ENCODE data around the gene STAC.
"Not testable (repeated sequence)": the region's sequence is repeated elsewhere in the genome, so short reads cannot be mapped to it uniquely, and the experiment has no call there.

STAC gene

DNA sequence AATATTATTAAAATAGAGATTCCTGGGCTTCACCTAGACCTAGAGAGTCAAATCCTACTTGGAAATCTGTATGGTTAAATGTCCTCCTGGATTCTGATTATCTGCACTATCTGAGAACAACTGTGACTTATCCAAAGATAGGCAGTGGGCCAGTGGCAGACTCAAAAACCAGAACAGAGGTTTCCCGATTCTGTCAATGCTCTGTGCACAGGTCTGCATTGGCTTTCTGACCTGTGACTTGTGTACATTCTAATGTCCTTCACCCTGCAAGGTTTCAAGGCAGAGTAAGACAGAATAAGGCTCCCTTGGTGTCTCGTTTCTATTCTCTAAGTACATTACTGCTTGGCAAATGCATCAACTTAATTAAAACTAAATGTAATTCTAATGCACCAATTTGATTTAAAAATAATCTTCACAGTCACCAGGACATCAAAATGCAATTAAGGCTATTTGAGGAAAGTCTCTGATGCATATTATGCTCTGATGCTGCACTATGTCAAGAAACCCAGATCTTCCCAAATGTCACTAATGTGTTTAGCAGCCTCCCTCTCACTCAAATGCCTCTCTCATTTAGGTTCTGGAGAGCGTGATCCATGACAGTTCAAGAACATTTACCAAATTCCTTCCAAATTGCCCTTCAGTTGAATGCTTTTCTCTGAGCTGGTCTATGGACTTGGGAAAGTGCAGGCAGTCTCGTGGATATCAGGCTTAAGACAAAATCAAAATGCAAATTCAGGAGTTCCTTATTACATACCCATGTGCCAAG is 140.1 kb downstream of the STAC start:
- no peak for DNase-seq

DNA sequence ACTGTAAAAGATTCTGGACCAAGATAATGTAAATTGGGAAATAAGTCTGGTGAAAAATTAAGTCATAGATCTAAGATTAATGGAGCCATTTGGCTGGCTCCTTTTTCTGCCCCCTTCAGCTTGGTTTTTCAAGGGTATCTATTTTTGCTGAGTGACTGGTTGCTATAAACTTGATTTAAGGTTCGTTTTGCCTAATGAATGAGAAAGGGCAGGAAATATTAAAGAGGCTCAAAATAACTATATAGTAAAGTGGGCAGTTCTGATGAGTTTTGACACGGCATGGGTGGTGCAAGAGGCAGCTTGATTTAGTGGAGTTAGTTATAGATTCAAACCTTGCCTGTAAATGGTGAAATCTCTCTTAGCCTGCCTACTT is 140.7 kb downstream of the STAC start:
- DNase-seq: no peak

DNA sequence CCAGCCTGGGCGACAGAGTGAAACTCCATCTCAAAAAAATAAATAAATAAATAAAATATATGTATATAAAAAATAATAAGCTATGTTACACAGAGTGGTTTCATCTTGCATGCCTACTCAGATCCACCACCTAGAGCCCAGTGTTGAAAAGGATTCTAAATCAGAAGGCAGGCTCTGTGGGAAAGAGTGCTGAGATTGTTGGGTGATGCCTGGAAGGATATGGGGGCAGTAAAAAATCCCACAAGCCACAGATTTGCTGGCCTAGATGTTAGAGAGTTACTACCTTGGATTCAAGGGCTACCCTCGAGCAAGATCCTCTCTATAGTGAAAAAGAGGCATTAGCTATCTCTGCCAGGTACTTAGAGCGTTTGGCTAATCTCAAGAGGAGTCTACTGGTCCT is 144.3 kb downstream of the STAC start:
- DNase-seq: no peak

DNA sequence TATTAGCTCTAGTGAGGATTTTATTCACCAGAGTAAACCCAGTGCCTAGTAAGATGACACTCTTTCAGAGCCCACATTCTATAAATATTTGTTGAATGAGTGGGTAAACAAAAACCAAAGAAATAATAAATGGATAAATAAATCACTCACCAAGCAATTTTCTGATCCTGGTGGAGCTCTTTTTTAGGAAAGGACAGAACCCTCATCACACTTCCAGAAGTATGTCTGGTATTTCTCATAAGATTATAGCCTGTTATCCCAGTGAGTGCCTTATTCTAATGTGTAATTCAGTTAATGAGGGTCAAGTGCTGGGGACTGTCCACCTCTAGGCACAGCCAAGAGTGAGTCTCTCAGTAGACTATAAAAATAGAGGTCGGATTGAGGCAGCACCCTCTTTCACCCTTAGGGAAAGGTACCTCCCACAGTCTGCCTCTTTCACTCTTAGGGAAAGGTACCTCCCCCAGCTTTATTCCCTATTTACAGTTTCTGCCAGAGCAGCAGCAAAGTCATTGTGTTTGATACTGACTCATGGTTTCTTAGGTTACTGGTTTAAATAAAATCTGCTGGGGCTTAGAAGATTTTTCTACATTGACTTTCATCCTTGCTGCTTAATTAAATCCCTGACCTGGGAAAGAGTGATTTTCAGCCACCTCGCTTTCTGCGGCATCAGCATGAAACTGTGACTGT is 145.0 kb downstream of the STAC start:
- DNase-seq: no peak

DNA sequence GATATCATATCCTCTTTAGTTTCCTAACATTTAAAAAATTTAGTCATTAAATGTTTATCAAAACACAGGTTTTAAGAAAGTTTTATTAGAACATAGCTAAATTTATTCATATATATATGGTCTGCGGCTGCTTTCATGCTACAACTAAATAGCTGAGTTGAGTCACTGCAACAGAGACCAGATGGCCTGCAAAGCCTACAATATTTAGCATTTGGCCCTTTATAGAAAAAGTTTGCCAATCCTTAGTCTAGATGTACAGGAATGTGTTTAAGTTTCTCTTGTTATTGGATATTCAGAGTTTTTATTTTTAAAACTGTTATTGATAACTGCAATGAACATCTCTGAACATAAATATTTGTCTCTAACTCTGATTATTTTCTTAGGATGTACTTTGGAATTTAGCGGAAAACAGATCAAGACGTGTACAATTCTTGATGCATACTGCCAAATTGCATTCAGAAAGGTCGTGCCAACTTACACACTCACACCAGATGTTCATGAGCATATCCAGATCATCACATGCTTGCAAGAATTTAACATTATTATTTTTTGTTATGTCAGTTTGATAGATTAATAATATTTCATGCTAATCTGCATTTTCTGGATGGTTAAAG is 157.9 kb downstream of the STAC start:
- no peak for DNase-seq

DNA sequence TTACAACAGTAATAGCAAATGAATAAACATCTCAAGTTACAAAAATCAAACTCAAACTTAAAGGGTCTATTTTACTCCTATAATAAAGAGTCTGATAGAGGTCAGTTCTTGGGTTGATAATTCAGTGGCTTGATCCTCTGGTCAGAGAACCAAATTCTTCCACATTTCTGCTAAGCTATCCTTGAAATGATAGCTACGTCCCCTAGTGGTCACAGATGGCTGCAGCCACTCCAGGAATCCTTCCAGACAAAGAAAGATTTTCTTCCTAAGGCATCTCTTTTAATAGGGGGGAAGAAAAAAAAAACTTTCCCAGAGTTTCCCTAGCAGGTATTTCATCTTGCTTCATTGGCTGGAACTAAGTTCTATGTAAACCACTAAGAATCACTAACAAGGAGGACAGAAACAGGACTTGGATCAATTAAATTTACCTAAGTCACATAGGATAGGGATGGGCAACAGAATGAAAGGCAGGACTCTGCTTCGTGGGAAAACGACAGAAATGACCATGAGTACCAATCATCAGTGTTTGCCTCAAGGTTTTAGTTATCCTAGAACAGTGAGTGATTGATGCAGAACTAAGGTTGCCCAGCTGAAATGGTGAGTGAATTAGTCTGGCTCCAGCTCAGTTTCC is 160.7 kb downstream of the STAC start:
- no peak for DNase-seq

DNA sequence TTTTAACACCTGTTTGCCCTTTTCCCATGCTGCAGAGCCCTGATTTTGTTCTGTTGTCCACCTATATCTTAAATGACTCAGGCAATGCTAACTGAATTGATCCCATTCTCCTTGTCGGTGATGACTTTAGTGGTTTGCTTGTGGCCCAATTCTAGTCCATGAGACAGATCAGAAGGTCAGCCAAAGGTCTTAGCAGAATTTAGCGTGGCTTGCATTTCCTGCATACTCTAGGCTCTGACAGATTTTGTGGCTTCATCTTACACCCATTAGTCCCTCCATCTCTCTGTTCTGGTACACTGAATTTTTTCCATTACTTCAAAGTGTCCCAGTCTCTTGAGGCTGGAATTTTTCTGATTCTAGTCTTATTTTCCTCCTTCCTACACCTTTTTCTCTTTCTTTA is 161.9 kb downstream of the STAC start:
- DNase-seq: no peak

DNA sequence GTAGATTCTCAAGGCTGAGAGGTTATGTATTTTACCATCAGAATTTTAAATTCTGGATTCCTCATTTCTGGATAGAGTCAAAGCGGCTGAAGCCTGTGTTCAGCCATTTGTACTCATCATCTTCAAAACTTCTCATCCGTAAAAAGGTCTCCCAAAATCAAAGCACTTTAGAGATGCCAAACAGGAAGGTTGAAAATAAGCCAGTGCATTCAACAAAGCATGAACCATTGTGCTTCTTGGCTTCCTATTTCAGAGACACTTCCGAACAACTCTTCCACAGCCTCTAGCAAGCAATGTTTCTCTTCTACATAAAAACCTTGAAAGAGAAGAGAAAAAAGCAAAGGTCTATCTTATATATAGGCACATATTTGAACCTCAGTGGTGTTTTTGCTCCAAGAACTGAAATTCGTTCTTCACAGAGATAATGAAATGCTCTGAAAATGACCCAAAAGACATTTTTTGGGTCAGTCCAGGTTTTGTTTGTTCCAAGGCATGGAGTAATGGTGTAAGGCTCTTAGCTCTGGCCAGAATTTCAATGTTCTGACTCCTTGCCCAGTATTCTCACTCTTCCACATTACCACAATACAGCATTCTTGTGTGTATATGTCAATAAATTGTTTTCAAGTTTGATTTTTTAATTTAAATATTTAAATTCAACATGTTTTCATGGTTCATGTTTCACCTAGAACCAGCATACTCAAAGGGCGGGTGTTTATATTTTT is 163.1 kb downstream of the STAC start:
- DNase-seq: no peak

DNA sequence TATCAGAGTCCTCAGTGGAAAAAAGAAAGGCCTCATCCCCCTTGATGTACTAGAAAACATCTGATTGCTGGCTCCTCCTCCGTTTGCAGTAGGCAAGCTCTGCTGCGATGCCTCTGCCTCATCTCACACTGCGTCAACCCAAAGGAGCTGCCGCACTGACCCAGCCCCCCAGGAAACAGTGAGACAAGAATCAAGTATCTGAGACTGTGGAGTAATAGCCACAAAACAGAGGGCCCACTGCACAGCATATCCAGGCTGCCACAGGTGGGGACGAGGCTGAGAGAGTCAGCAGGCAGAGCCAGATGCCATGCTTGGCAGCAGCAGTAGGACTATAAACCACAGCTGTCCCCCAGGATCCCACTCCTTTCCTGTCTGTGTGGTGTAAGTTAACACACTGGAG is 165.9 kb downstream of the STAC start:
- DNase-seq: no peak

DNA sequence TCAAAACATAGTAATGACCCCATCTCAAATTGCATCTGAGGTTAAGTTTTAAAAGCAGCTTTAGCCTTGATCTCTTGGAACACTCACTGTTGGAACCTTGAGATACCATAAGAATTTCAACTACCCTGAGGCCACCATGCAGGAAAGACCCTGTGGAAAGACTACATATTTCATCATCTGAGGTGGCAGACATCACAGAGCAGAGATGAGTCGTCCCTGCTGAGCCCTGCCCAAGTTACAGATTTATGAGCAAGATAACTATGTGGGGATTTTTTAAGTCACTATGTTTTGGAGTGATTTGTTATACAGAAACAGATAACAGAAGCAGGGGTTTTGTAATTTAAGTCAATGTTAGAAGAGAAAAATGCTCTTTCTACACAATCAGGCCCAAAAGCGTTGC is 168.4 kb downstream of the STAC start:
- DNase-seq: no peak

DNA sequence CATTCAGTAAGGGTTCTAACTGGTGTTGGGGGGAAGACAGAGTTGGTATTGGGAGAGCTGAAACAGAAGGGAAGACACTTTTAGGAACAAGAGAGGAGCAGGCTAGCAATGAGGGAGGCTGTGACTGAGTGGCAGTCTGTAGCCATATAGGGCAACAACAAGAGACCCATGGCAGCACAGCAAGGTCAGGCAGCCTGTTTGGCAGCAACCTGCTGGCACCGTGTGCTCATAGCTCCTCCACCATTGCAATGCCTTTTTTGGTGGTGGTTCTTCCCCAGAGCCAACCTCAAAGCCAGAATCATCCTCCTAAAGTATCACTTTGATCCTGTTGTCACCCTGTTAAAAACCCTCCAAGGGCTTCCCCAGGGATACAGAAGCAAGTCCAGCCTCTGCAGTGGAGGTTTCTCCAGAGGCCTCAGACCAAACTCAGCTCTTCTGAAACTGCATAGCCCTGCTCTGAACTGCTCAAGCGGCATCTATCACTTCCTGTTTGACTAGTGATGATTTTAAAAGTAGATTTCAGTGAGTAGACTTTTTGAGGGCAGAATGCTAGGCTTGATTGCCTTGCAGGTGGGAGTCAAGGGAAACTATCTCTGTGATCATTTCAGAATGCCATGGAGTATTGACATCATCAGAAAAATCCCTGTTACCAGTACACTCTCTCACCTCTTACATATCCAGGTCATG is 176.9 kb downstream of the STAC start:
- DNase-seq: no peak

DNA sequence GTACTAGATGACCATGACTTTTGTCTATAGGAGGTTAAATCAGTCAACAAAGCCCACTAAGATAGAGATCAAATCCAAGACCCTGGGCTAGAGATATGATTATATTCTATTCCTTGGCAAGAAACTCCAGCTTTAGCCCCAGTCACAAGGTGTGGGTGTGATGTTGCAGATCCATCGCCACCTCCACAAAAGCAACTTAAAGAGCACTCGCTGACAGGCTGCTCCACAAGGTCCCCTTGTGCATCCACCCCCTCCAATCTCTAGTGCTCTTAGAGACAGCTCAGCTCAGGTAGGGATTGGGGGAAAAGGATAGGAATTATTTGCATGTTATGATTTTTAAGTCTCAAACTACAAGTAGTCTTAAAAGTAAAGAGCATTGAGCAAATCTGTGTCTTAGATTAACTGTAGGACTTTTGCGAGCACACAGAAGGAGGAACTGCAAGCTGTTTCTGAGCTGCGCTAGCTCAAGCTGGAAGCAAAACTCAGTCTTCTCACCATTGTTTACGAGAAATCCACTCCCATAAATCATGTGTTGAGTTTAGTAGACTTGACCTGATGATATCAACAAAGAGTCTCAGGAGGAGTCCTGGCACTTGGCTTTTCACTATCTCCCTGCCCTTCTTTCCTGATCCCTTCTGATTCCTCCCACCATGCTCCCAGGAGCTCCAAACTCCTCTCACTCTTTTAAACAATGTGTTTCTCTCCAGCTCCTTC is 177.6 kb downstream of the STAC start:
- no peak for DNase-seq

DNA sequence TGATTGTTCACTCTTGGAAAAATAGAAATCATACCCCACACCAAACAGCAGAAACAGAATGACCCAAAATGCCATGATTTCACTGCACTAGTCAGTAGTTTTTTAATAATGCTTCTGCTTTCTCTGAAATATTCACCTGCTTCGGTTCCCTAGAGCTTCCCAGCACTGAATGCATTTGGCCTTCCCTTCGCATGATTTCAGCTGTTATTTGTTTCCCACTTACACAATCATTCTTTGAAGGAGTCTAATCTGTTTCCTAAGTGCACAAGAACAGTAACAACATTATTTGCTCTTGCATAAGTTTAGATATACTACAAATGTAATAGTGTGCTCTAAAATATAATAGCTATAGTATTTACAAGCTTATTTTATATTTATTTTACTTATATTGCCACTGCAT is 178.7 kb downstream of the STAC start:
- no peak for DNase-seq

DNA sequence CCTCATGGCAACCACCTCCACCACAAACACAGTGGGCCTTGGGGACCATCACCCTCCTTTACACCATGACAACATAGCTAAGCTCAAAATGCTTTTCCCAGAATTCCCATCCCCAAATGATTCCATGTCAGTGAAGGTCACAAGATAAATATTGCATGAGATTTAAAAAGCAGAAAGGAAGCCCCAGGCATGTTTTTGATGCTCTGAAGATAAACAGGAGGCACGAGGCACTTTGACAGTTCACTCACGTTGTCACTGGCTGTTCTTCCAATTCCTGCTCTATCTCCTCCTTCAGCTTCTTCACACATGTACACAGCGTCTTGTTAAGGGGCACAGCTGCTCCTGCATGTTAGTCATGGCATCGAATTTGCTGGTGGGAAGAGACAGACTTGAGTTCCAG is 180.4 kb downstream of the STAC start:
- no peak for DNase-seq

DNA sequence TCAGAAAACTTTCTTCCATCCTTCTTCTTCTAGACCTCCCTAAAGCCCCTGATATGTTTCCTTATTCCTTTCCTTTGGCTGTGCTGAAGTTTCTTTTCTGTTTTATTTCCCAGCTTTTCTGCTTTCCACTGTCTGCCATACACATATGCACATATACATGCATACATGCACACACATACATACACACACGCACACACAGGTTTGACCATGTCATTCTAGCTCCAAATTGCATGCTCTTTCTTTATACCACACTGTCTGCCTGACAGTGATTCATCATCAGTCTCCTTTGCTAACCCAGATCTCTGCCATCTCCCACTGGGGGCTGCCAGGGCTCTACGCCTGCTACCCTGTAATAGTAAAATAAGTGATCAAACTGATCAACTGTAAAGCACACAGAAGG is 181.3 kb downstream of the STAC start:
- no peak for DNase-seq

DNA sequence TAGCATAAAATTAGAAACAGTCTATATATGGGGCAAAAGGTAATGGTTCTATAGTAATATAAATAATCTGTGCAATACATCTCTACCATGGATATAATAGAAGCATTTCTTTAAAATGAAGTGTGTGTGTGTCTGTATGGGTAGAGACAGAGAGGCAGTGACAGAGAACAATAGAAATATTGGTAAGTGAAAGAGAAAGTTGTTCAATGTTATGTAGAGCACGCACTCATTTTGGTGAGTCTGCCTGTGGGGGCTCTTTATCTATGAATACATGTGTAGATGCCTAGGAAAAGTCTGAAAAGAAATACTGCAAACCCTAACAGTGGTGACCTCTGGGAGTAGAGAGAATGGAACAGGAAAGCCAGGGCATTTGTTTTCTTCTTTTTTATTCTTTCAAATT is 182.6 kb downstream of the STAC start:
- DNase-seq: no peak

DNA sequence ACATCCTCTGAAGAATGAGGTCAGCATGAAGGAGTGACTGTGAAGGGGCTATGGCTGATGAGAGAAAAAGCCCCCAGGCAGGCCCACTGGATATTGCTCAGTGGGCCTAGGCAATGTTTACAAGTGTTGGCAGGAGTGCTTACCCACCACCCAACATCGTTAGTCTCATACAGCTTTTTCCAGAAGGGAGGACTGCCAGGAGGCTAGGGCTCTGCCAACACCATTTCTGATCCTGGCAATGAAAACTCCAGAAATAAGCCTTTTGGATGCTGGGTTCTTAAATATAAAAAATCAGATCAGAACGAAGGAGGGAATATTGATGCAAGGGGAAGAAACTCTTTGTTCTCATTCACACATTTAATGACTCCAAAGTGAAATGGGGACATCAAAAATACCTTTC is 194.9 kb downstream of the STAC start:
- DNase-seq: no peak

DNA sequence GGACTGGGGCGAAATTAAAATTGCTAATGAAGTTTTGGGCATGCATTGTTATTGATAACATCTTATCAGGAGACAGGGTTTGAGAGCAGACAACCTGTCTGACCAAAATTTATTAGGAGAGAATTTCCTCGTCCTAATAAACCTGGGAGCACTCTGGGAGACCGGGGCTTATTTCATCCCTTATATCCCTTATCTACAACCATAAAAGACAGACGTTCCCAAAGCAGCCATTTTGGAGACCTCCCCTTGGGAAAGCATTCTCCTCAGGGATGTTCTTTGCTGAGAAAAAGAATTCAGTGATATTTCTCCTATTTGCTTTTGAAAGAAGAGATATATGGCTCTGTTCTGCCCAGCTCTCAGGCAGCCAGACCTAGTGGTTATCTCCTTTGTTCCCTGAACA is 198.1 kb downstream of the STAC start:
- not testable (repeated sequence) for DNase-seq

DNA sequence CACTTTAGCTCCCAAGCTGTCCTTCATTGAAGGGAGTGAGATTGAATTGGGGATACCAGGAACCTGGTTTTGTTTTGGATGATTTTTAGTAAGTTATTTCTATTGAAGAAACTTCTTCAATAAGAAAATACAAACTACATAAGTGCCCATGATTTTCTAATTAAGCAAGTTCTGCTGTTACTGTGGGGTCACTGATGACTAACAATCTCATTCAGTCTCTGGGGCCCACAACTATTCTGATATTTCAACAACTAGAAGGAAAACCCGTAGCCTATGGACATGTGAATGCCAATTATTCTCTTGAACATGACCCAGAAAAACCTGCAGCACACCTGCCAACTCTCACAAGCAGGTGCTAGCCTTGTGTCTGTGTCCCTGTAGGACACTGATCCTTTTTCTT is 199.4 kb downstream of the STAC start:
- no peak for DNase-seq

DNA sequence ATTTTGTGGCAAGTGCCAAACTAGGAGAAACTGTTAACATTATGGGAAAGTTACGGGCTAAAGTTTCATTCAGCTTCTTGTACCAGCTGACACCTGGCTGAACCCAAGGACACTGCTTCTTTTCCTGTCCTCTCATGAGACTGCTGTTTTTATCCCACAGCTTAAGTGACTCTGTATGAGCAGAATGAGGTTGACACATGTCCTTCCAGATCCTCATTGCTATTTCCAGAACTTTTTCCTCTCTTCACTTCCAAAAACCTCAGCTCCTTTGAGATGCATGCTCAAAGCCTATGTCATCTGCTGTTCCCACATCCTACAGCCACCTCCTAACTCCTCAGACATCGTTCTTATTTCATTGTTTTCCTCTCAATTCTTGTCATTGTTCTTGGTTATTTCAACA is 200.4 kb downstream of the STAC start:
- DNase-seq: no peak

DNA sequence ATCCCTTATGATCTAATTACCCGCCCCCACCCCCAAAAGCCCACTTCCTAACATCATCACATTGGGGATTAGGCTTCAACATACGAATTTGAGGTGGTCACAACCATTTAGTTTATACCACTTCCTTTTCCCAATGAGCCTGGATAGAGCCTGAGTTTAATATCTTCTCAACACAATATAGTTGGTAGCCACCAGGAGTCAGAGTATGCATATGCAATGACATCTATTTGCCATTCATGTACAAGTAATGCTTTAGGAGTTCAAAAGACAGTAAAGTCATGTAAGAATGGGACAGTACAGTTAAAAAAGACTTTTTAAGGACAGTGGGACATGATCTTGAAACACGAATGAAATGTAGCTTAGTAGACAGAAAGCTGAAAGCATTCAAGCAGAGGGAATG is 211.7 kb downstream of the STAC start:
- DNase-seq: no peak

DNA sequence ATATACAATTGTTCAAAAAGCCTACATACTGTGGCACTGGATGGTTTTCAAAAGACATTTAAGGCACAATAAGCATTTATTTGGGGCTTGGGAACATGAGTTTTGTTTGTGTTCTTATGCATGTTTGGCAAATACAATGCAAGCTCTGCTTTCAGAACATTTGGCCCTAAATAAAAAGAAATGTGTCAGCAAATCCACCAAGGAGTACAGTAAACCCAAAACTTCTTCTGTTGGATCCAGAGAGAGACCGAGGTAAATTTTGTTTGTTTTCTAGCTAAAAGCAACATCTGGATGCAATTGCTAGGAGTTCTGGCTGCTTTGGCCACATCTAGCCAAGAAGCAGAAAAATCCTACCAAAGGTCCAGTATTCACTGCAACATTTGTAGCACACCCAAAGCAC is 215.2 kb downstream of the STAC start:
- no peak for DNase-seq
